ENCODE measurements around the gene TMEM62. TPM values are rescaled to one million over a fixed set of nuclear protein-coding genes. Genes with fewer than 3 reads are reported as not detected.

TMEM62 gene
- total RNA-seq, 2 donors from 2014 or later, result 16.1 to 71.9 TPM

GRCh38 chr15:43184407-43185124 lies 51.2 kb downstream of the TMEM62 start:
- DNase-seq (no peak), ATAC-seq (no peak)
- peaks cover 2 to 4% of the 10 kb centered on the region in 2 donors for H3K36me3 ChIP-seq (replicated peaks in 1 of 2; ENCODE audit: insufficient read depth in 1 of 2, low read depth in 2 of 2)
- H3K9me3 ChIP-seq, result no peaks in the 10 kb centered on the region
- TF ChIP-seq CTCF (IDR thresholded peaks at IDR 0.05) (no peak), POLR2A (IDR thresholded peaks at IDR 0.05) (no peak)
- peaks cover 21% of the 10 kb centered on the region for H3K4me1 ChIP-seq
- no peaks in the 10 kb centered on the region for H3K27me3 ChIP-seq
- WGBS, 2 donors, result 64 to 72% methylated on average over 9 of the region's 9 CpGs
- intact Hi-C loops (cut with DNase I), result no loop called here
- no peak overlapping the region for H3K4me3 ChIP-seq
- peak overlapping the region in 3 of 4 donors; percentile 31 to 89 (median 82) for H3K27ac ChIP-seq

GRCh38 chr15:43185157-43186002 lies 52.0 kb downstream of the TMEM62 start, which contains the start of gene CCNDBP1:
CCNDBP1 (plus strand) TSS chr15:43185403; CDS start chr15:43185499, 96 bp downstream.
- H3K36me3 ChIP-seq (replicated peaks in 1 of 2; ENCODE audit: insufficient read depth in 1 of 2, low read depth in 2 of 2), result peaks cover 6 to 9% of the 10 kb centered on the region in 2 donors
- peak; percentile 96 to 99 (median 98) for DNase-seq
- TF ChIP-seq CTCF (IDR thresholded peaks at IDR 0.05) (peak in 4 of 7 experiments; percentile 11 to 39 (median 22)), POLR2A (IDR thresholded peaks at IDR 0.05) (peak; percentile 80 to 93 (median 91))
- H3K4me1 ChIP-seq, result peaks cover 27% of the 10 kb centered on the region
- no peaks in the 10 kb centered on the region for H3K27me3 ChIP-seq
- intact Hi-C loops (cut with DNase I), result no loop called here
- 1% methylated on average over 18 to 69 of the region's 69 CpGs for WGBS, 2 donors
- peak within 1 kb of the TSS; percentile 73 to 82 for H3K4me3 ChIP-seq
- H3K27ac ChIP-seq, result peak within 1 kb of the TSS; percentile 77 to 89 (median 83)
- no peaks in the 10 kb centered on the region for H3K9me3 ChIP-seq
- peak; percentile 99 for ATAC-seq

- Histone ChIP-seq H3K4me3 (peak overlapping the region; percentile 73 to 82), H3K4me1 (peaks cover 27% of the 10 kb centered on the region), H3K9me3 (no peaks in the 10 kb centered on the region), H3K27ac (peak overlapping the region; percentile 77 to 89 (median 83)), H3K36me3 (replicated peaks in 1 of 2; ENCODE audit: insufficient read depth in 1 of 2, low read depth in 2 of 2) (peaks cover 9% of the 10 kb centered on the region in 2 donors), H3K27me3 (no peaks in the 10 kb centered on the region)
- DNase-seq (peak in 3 of 4 donors; percentile 18 to 29 (median 20)), ATAC-seq (peak; percentile 13)
- TF ChIP-seq CTCF (IDR thresholded peaks at IDR 0.05) (no peak), POLR2A (IDR thresholded peaks at IDR 0.05) (no peak)
- WGBS, 2 donors, result 1 to 2% methylated on average over 13 of the region's 13 CpGs
- intact Hi-C loops (cut with DNase I), result no loop called here
Measured at GRCh38 chr15:43186003-43186353, 52.6 kb downstream of the TMEM62 start.

GRCh38 chr15:43187544-43188155 lies 54.3 kb downstream of the TMEM62 start:
- intact Hi-C loops (cut with DNase I), result no loop called here
- ATAC-seq, result no peak

More at GRCh38 chr15:43187544-43188155, 54.3 kb downstream of the TMEM62 start:
- H3K4me1 ChIP-seq, result peaks cover 27% of the 10 kb centered on the region
- H3K36me3 ChIP-seq (replicated peaks in 1 of 2; ENCODE audit: insufficient read depth in 1 of 2, low read depth in 2 of 2), result peaks cover 9 to 14% of the 10 kb centered on the region in 2 donors
- no peak overlapping the region for H3K27ac ChIP-seq
- H3K4me3 ChIP-seq, result no peak overlapping the region
- H3K27me3 ChIP-seq, result no peaks in the 10 kb centered on the region
- H3K9me3 ChIP-seq, result no peaks in the 10 kb centered on the region
- peak in 1 of 4 donors; percentile 12 for DNase-seq
- TF ChIP-seq POLR2A (IDR thresholded peaks at IDR 0.05) (no peak), CTCF (IDR thresholded peaks at IDR 0.05) (peak in 6 of 7 experiments; percentile 29 to 46 (median 44))
- 59 to 63% methylated on average over 2 of the region's 2 CpGs for WGBS, 2 donors

All from body of pancreas (tissue), 4 donors.